ENCODE measurements around the gene KRTAP10-7.
"Not testable (repeated sequence)": the region's sequence is repeated elsewhere in the genome, so short reads cannot be mapped to it uniquely, and the experiment has no call there.

KRTAP10-7 gene

DNA sequence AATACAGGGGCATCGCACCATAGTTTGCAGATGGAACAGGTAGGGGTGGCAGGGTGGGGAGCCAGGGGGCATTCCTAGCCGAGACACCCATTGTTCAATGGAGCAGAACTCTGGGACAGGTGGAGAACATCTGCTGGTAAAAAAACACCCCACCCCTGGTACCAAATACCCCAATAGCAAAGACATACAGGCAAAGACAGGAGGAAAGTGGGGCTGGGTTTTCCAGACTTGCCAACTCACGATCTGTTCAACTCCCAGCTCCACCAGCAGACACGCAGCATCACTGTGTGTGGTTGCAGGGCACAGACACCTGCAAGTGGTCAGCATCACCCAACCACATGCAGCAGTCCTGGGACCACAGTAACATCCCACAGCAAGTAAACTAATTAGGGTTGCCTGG, 11.2 kb downstream of the KRTAP10-7 start:
- no peak for DNase-seq (ENCODE audit: low read depth in 2 of 2)

DNA sequence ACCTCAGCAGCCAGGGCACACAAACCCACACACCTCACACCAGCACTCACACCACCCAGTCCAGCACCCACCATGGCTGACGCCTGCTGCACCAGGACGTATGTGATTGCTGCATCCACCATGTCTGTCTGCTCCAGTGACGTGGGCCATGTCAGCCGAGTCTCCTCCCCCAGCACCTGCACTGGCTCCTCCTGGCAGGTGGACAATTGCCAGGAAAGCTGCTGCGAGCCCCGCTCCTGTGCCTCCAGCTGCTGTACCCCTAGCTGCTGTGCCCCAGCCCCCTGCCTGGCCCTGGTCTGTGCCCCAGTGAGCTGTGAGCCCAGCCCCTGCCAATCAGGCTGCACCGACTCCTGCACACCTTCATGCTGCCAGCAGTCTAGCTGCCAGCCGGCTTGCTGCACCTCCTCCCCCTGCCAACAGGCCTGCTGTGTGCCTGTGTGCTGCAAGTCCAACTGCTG, 11.7 kb downstream of the KRTAP10-7 start, which contains the start of gene KRTAP10-8:
Gene KRTAP10-8 (plus strand): TSS at position 51 of the 458 bp plus-strand sequence. CDS start 22 bp downstream, at position 73.
- no peak for DNase-seq (ENCODE audit: low read depth in 2 of 2)

DNA sequence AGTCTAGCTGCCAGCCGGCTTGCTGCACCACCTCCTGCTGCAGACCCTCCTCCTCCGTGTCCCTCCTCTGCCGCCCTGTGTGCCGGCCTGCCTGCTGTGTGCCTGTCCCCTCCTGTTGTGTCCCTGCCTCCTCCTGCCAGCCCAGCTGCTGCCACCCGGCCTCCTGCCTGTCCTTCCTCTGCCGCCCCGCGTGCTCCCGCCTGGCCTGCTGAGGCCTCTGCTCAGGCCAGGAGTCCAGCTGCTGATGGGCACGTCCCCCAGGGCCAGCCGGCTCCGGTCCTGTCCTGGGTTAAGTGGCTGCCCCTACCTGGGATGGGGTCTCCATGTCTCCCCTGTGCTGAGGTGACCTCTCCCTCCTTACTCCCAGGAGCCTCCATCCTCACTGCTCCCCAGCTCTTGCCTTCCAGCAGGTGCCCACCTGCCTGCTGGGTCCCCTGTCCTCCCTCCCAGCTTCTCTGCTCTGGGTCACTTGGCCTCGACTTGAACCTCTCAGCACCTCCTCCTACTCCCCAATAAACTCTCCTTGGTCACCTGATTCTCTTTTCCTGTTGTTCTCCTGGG, 12.4 kb downstream of the KRTAP10-7 start:
- no peak for DNase-seq (ENCODE audit: low read depth in 2 of 2)

DNA sequence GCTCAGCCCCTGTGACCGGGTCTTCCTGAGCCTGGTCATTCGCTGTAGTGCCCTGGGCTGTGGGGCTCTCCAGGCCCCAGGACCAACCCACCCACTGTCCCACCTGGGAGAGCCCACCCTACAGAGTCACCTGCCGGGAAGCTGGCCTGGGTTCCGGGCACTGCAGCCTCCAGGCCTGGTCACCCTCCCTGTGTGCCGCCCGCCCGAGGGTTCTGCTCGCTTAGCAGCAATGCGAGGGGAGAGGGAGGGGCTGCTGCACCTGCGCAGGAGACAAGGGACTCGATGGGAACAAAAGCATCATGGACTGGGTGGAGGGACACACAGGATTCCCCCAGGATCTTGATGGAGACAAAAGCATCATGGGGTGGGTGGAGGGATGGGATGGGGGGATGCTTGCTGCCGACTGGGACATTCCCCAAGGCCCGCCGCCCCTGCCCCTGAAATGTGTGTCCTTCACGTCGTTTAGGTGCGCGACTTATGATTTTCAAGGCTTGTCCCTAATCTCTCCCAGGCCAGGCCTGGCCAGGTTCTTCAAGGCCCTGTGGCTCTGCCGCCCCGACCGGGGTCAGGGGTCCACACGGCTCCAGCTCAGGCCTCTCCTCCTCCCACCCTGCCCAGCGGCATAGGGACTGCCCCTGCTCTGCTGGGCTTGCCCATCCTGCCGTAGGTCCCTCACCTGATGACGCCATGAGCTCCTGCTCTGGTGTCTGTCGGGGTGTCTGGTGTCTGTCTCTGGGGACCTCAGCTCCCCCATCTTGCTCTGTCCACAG, 13.2 kb downstream of the KRTAP10-7 start:
- no peak for DNase-seq (ENCODE audit: low read depth in 2 of 2)

DNA sequence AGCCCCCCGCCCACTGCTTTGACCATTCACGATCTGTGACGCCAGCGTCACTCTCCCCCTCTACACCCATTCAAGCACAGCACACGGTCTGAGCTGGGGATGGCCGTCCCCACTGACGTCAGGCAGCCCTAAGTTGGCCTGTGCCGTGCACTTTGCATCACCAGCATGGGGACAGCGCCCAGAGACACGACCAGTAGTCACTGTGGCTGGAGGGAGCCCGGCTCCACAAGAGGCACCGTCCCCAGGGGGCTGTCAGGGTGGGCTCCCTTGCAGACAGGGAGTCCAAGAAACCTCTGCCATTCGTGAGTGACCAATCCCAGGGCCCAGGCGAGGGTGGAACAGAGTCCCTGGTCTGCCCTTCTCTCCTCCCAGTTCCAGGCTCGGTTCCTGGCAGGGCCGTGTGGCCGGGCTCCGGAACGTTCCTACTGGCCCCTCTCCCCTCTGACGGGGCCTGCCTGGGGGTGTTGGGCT, 13.8 kb downstream of the KRTAP10-7 start:
- DNase-seq (ENCODE audit: low read depth in 2 of 2), result no peak

DNA sequence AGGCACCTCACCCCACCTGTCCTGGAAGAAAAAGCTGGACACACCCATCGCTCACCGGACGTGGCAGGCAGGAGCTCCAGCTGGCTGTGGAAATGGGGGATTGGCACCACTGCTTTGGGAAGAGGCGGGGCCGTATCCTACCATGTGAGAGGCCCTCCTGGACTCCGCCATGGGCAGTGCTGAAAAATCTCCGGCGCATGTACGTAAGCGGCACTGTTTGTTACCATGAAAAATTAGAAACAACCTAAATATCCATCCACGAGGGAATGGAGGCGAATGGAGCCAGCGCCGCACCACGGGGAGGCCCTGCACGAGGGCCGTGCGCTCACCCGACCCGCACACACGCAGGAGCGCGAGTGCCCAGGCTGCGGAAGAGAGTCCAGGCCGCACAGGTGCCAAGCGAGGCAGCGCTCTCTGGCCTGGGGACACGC, 14.6 kb downstream of the KRTAP10-7 start:
- DNase-seq (ENCODE audit: low read depth in 2 of 2), result no peak

DNA sequence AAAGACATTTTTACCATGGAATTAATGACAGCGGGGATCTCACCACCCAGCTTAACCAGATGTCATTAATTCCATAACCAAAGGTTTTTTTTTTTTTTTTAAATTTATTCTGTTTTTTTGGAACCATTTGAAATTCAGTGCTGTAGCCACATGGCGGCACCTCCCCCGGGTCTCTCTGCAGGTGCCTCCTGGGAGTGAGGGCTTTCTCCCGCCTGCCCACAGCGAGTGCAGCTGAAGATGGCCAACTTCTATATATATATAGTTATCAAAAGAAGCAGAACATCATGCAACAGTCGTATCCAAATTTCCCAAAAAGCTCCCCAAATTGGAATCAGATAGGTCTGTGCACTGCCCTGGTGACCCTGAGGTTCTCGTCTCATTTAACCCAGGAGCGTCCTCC, 15.1 kb downstream of the KRTAP10-7 start:
- no peak for DNase-seq (ENCODE audit: low read depth in 2 of 2)

DNA sequence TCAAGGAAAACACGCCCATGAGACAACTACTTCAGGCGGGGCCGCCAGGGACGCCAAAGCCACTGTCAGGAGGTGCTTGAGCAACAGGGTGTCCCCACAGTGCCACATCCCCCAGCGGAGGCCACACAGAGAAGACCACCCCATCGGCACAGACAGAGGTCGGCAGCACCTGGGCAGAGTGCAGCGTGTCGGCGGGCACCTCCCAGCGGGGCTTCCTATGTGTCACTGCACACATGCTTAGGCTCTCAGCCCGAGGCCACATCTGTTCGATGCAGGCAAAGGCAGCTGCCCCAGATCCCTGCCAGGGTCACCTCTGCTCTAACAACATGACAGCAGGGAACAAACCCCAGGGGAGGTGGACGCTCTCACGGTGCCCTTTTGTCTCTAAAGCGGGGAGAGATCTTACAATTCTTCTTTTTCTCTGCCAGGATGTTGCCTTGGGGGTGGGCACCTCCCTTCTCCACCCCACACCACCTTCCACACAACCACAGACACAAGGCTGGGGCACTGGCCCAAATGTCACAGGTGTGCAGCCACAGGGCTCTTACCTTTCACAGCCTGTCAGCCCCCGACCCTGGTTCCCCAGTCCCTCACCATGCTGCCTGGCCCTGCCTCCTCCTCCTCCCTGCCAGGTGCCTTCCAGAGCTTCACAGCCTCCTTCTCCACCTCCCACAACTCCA, 15.7 kb downstream of the KRTAP10-7 start:
- no peak for DNase-seq (ENCODE audit: low read depth in 2 of 2)

DNA sequence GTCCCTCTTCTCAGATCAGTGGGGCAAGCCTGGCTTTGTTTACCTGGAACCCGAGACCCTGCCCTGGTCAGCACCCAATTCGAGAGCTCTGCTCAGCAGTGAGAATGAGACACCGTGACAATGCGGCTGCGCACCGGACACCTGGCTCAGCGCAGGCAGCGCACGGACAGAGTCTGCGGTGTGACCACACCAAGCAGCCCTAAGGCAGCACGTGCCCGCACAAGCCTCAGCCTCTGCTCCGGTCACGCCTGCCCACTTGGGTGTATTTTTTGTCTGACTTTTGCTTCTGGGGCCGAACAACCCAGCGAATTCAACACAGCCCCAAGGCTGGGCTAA, 16.2 kb downstream of the KRTAP10-7 start:
- no peak for DNase-seq (ENCODE audit: low read depth in 2 of 2)

DNA sequence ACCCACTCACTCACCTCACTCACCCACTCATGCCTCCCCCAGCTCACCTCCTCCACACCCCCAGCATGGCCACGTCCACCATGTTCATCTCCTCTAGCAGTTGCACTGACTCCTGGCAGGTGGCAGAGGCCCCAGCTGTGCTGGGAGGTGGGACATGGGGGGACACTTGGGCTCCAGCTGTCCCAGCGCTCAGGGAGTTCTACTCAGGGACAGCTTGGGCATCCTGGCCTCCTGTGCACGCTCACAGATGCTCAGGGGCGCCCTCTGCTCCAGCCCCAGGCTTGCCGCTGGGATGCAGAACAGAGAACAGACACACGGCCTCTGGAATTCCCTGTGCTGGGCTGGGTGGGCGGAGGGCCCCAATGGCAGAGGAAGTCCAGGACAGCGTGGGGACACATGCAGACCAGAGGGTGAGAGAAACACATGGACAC, 16.7 kb downstream of the KRTAP10-7 start:
- no peak for DNase-seq (ENCODE audit: low read depth in 2 of 2)

DNA sequence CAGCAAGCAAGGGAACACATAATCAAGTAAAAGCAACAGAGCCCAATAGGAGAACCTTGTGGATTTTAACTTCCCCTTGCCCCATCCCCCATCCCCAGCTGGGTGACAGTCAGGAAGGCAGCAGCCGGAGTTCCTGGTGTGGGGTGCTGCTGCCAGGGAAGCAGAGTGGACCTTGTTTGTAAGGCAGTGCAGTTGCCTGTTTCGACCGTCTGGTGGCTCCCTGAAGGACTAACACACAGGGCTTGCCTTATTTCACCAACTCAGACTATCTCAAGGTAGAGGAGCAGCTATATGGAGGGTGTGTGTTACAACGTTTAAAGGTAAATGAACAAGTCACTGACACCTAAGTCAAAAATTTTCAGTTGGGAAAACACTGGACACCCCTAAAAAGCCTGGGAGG, 18.1 kb downstream of the KRTAP10-7 start:
- no peak for DNase-seq (ENCODE audit: low read depth in 2 of 2)

DNA sequence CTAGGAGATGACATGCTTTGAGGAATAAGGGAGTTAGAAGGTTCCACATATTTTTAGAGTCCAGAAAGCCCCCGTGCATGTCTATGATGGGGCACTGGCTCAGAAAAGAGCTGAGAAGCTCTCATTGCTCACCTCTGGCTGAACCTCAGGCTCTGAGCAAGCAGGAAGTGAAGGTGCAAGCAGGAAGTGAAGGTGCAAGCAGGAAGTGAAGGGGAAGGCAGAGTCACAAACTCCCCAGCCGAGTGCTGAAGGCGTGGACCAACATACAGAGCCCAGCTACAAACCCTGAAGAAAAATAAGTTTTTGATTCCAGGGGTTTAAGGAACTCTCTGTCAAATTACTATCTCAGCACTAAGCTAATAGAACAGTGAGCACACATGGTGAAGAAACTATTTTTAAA, 18.5 kb downstream of the KRTAP10-7 start:
- DNase-seq (ENCODE audit: low read depth in 2 of 2), result peak in 1 of 2 donors; percentile 11

DNA sequence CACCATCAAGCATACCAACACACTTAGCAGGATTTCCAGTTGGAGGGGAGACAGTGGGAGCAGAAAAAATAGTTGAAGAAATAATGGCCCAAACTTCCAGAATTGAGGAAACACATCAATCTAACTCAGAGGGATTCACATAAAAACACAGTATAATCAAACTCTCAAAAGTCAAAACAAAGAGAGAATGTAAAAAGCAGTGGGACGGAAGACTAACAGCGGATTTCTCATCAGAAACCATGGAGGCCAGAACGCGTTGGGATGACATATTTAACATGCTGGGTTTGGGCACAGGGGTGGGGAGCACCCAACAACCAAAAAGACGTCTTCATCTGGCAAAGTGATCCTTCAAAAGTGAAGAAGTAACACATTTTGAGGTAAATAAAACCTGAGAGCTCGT, 19.5 kb downstream of the KRTAP10-7 start:
- DNase-seq (ENCODE audit: low read depth in 2 of 2), result no peak

DNA sequence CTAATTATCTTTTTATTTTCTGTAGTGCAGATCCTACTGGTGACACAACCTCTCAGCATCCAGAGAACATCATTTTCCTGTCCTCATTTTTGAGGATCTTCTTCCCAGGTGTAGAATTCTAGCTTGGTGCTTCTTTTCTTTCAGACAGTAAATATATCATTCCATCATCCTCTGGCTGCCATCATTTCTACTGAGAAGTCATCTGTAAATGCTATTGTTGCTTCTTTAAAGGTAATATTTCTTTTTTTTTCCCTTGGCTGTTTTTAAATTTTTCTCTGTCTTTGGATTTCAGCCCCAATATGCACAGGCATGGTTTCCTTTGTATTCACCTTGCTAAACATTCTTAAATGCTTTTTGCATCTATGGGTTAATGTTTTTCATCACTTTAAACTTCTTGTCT, 23.2 kb downstream of the KRTAP10-7 start:
- DNase-seq (ENCODE audit: low read depth in 2 of 2), result no peak

DNA sequence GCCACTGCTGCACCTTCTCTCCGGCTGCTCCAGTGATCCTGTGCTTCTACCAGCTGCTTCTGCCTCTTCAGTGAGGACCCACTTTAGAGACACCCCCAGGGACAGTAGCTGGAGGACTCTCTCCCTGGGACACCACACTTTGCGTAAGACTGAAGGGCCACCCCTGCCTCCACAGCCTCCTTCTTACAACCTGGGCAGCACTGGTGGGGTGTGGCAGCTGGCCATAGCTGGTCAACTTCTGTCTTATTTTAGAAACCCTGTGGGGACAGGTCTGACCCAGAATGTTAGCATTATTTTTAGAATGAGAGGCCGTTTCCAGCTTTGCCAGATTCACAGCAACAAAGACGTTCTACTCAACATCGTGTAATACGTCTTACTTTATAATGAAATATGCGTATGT, 25.4 kb downstream of the KRTAP10-7 start:
- no peak for DNase-seq (ENCODE audit: low read depth in 2 of 2)

DNA sequence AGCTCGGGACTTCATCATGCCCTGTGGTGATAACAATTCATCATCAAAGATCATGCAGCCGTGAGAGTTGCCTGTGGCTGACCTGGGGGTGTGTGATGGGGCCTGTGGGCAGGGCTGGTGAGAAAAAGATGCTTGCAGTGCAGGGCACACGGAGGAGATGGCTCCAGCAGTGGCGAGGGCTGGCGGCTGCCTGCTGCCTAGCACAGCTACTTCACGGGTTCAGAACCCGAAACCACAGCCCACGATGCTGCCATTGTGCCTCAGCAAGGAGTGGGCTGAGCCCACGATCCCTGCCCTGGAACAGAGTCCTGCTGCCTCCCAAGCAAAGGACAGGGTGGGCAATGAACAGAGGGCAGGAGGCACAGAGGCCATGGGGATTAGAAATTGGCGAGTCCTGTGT, 25.9 kb downstream of the KRTAP10-7 start:
- DNase-seq (ENCODE audit: low read depth in 2 of 2), result no peak

DNA sequence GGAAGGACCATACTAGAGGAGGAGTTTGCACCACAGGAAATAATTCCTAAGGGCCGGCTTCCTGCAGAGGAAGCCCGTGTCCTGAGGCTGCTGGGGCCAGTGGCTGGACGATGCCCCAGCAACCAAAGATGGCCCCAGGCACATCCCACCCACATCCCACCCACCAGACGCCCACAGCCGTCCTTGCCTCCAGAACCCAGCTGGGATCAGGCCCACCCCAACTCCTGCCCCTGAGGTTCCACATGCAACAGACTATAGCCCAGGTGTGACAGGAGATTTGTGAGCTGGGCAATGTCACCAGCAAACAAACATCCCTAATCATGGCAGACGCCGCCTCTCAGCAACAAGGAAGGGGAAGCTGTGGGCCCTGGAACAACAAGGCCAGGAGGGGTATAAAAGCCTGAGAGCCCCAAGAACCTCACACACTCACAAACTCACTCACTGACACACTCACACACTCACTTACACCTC, 26.3 kb downstream of the KRTAP10-7 start, which contains the start of gene KRTAP10-9:
Gene KRTAP10-9 (plus strand): TSS at position 421 of the 471 bp plus-strand sequence. CDS start 79 bp downstream, outside the sequence.
- DNase-seq (ENCODE audit: low read depth in 2 of 2), result no peak

DNA sequence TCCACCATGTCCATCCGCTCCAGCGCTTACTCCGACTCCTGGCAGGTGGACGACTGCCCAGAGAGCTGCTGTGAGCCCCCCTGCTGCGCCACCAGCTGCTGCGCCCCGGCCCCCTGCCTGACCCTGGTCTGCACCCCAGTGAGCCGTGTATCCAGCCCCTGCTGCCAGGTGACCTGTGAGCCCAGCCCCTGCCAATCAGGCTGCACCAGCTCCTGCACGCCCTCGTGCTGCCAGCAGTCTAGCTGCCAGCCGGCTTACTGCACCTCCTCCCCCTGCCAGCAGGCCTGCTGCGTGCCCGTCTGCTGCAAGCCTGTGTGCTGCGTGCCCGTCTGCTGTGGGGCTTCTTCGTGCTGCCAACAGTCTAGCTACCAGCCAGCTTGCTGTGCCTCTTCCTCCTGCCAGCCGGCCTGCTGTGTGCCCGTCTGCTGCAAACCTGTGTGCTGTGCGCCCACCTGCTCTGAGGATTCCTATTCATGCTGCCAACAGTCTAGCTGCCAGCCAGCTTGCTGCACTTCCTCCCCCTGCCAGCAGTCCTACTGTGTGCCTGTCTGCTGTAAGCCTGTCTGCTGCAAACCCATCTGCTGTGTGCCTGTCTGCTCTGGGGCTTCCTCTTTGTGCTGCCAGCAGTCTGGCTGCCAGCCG, 26.9 kb downstream of the KRTAP10-7 start:
- not testable (repeated sequence) for DNase-seq (ENCODE audit: low read depth in 2 of 2)

DNA sequence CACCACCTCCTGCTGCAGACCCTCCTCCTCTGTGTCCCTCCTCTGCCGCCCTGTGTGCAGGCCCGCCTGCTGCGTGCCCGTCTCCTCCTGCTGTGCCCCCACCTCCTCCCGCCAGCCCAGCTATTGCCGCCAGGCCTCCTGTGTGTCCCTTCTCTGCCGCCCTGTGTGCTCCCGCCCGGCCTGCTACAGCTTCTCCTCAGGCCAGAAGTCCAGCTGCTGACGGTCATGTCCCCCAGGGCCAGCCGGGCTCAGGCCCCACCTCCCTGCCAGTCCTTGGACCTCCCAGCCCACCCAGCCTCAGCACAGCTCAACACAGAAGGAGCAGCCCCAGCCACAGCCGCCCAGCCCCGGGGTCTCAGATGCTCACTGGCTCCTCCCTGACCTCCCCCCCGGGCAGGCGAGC, 27.4 kb downstream of the KRTAP10-7 start:
- DNase-seq (ENCODE audit: low read depth in 2 of 2), result not testable (repeated sequence)

DNA sequence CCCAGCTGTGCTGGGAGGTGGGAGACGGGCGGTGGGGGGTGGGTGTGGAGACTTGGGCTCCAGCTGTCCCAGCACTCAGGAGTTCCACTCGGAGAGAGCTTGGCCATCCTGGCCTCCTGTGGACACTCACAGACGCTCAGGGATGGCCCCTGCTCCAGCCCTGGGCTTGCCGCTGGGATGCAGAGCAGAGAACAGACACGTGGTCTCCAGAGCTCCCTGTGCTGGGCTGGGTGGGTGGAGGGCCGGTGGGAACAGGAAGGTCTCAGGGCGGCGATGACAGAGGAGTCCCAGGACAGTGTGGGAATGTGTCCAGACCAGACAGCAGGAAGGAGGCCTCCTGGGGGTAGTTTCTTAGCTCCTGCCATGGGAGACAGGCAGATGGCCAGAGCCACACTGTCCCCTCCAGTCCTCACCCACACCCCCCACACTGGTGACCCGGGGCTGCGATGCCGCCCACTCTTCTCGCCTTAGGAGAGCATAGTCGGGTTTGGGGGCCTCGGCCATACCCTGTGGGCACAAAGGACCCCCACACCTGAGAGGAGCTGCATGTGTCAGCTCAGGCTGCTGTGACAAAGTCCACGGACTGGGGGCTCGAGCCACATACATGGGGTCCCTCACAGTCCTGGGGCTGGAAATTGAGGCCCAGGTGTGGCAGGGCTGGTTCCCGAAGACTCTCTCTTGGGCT, 28.5 kb downstream of the KRTAP10-7 start:
- DNase-seq (ENCODE audit: low read depth in 2 of 2), result no peak

DNA sequence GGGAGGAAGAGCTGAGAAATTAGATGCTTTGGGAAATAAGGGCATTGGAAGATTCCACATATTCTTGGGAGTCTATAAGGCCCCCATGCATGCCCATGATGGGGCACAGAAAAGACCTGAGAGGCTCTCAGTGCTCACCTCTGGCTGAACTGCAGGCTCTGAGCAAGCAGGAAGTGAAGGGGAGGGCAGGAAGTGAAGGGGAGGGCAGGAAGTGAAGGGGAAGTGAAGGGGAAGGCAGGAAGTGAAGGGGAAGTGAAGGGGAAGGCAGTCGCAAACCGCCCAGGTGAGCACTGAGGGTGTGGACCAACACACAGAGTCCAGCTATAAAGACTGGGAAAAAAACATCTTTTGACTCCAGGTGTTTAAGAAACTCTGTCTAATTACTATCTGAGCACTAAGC, 30.0 kb downstream of the KRTAP10-7 start:
- DNase-seq (ENCODE audit: low read depth in 2 of 2), result no peak
